SU-DHL-6 (cell line): ENCODE data around the gene DAZL.

Experiments used
- EZH2phosphoT487 ChIP-seq: fragments of 200-600 bp; sonication (generic), shearing (Covaris generic); conservative IDR thresholded peaks from 2 replicates; pipeline ENCODE4 v1.6.1; 2018; ENCODE audit warnings: mild to moderate bottlenecking, antibody characterized with exemption, low read length, moderate library complexity, mixed read lengths
- TF ChIP-seq, protein P1 (sequence below): fragments of 200-600 bp; sonication (generic); IDR thresholded peaks from one replicate; pipeline ENCODE4 v1.5.1; 2017; ENCODE audit warnings: antibody characterized with exemption, mild to moderate bottlenecking, low read length, moderate library complexity; ENCODE audit not compliant: insufficient read depth, poor library complexity, severe bottlenecking

DNA sequence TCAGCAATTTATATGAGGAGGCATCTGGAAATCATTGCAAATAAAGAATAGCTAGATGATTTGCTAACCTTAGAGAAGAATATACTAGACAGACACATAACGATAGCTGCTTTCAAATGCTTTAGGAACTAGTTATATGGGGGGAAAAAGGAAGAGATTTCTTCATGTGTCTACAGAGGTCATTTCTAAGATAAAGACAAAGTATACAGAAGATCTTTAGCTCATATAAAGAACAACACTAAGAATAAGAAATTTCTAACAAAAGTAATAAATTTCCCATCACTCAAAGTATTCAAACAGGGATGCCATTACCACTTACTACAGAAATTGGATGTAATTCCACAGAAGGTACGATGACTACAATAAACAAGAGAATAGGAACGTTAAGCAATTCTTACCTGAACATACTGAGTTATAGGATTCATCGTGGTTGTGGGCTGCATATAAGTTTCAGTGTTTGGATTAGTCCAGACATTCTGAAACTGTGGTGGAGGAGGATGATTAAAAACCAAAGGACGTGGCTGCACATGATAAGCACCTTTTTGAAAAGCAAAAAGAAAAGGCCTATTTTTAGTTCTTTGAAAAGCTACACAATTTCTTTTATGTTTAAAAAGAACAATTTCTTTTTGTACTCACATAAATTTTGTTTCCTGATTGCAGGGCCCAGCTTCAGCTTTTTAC is 8.7 kb downstream of the DAZL start:
- TF ChIP-seq, protein P1, sequence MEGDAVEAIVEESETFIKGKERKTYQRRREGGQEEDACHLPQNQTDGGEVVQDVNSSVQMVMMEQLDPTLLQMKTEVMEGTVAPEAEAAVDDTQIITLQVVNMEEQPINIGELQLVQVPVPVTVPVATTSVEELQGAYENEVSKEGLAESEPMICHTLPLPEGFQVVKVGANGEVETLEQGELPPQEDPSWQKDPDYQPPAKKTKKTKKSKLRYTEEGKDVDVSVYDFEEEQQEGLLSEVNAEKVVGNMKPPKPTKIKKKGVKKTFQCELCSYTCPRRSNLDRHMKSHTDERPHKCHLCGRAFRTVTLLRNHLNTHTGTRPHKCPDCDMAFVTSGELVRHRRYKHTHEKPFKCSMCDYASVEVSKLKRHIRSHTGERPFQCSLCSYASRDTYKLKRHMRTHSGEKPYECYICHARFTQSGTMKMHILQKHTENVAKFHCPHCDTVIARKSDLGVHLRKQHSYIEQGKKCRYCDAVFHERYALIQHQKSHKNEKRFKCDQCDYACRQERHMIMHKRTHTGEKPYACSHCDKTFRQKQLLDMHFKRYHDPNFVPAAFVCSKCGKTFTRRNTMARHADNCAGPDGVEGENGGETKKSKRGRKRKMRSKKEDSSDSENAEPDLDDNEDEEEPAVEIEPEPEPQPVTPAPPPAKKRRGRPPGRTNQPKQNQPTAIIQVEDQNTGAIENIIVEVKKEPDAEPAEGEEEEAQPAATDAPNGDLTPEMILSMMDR = no peak
- no peak for TF ChIP-seq EZH2phosphoT487
